Neural progenitor cell (in vitro differentiated cells): ENCODE data around the gene SLTM.

Source experiments
- EZH2 ChIP-seq: fragments of 200-600 bp; sonication (generic); IDR thresholded peaks from 2 replicates; pipeline ENCODE4 v1.6.1; 2017; ENCODE audit warnings: antibody characterized with exemption, mild to moderate bottlenecking, moderate library complexity
- EZH2phosphoT487 ChIP-seq: fragments of 200-600 bp; sonication (generic); IDR thresholded peaks from 2 replicates; pipeline ENCODE4 v1.6.1; 2017; ENCODE audit warnings: antibody characterized with exemption
- TF ChIP-seq, protein P1 (sequence below): fragments of 200-600 bp; sonication (generic); IDR thresholded peaks from 2 replicates; pipeline ENCODE4 v1.5.1; 2017; ENCODE audit warnings: antibody characterized with exemption, mild to moderate bottlenecking

DNA sequence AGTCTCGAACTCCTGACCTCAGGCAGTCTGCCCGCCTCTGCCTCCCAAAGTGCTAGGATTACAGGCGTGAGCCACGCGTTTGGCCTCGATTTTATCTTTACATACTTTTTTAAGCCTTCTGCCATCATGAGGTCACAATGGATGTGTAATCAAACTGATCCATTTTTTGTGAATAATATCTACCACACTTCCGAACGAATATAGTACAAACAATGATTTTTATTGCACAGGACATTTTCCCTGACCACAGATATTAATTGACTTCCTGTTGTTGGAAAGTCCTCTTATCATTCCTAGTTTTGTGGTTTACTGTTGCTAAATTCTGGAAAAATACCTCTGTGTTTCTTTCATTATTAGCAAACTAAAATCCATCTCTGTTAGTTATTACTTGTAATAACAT, 93.4 kb downstream of the SLTM start:
- TF ChIP-seq, protein P1, sequence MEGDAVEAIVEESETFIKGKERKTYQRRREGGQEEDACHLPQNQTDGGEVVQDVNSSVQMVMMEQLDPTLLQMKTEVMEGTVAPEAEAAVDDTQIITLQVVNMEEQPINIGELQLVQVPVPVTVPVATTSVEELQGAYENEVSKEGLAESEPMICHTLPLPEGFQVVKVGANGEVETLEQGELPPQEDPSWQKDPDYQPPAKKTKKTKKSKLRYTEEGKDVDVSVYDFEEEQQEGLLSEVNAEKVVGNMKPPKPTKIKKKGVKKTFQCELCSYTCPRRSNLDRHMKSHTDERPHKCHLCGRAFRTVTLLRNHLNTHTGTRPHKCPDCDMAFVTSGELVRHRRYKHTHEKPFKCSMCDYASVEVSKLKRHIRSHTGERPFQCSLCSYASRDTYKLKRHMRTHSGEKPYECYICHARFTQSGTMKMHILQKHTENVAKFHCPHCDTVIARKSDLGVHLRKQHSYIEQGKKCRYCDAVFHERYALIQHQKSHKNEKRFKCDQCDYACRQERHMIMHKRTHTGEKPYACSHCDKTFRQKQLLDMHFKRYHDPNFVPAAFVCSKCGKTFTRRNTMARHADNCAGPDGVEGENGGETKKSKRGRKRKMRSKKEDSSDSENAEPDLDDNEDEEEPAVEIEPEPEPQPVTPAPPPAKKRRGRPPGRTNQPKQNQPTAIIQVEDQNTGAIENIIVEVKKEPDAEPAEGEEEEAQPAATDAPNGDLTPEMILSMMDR, result no peak
- TF ChIP-seq EZH2 (no peak), EZH2phosphoT487 (no peak)
